DND-41 (cell line): ENCODE data around the gene TTC19.

Experiments used
- ATAC-seq: fragments of 200-7000 bp; cut with Tn5 transposase; 3 replicates; pipeline ENCODE4 v1.9.1; 2021; ENCODE audit warnings: low read depth; ENCODE audit not compliant: insufficient read depth
- DNase-seq: peaks from one replicate; pipeline ENCODE4 v3.0.0-alpha.2; 2020
- H2AFZ ChIP-seq: 2 replicates; pipeline ENCODE4 v1.6.0; 2012; ENCODE audit warnings: low read depth, low read length
- H3K27ac ChIP-seq: 2 replicates; pipeline ENCODE4 v1.5.1; 2012; ENCODE audit warnings: low read length, inconsistent platforms
- H3K27me3 ChIP-seq: fragments of 200-600 bp; sonication (generic); 2 replicates; pipeline ENCODE4 v1.6.0; 2012; ENCODE audit warnings: low read length, mild to moderate bottlenecking, inconsistent platforms; ENCODE audit not compliant: insufficient read depth, poor library complexity
- H3K36me3 ChIP-seq: 2 replicates; pipeline ENCODE4 v1.5.1; 2012; ENCODE audit warnings: low read length, inconsistent platforms; ENCODE audit not compliant: insufficient read depth
- H3K4me1 ChIP-seq: 2 replicates; pipeline ENCODE4 v1.5.1; 2012; ENCODE audit warnings: mild to moderate bottlenecking, low read length; ENCODE audit not compliant: insufficient read depth
- H3K4me2 ChIP-seq: 2 replicates; pipeline ENCODE4 v1.6.0; 2012; ENCODE audit warnings: mild to moderate bottlenecking, moderate library complexity, low read length, inconsistent platforms; ENCODE audit not compliant: insufficient read depth
- H3K4me3 ChIP-seq, 2 experiments: fragments of 200-600 bp in 1 of 2; shearing (Covaris generic) in 1 of 2; 2 replicates each; pipeline ENCODE4 v1.5.1; 2012 to 2016; ENCODE audit warnings: inconsistent platforms in 2 of 2, low read length in 2 of 2, mild to moderate bottlenecking in 2 of 2, low read depth in 1 of 2, moderate library complexity in 1 of 2
- H3K79me2 ChIP-seq: 2 replicates; pipeline ENCODE4 v1.6.0; 2012; ENCODE audit warnings: low read length, inconsistent platforms; ENCODE audit not compliant: insufficient read depth
- H3K9ac ChIP-seq: 2 replicates; pipeline ENCODE4 v1.6.0; 2012; ENCODE audit warnings: low read depth, mild to moderate bottlenecking, inconsistent platforms, low read length, moderate library complexity
- H3K9me3 ChIP-seq: 2 replicates; pipeline ENCODE4 v1.5.1; 2012; ENCODE audit warnings: low read length, moderate library complexity, mild to moderate bottlenecking, inconsistent platforms; ENCODE audit not compliant: insufficient read depth, severe bottlenecking
- H4K20me1 ChIP-seq: 2 replicates; pipeline ENCODE4 v1.6.0; 2012; ENCODE audit warnings: low read length; ENCODE audit not compliant: insufficient read depth
- CTCF ChIP-seq: IDR thresholded peaks from 2 replicates; pipeline ENCODE4 v1.5.1; 2012; ENCODE audit warnings: borderline replicate concordance, low read length, moderate library complexity, mild to moderate bottlenecking; ENCODE audit not compliant: poor library complexity, severe bottlenecking; ENCODE audit errors: extremely low read depth
- EZH2 ChIP-seq: IDR thresholded peaks from 3 replicates; pipeline ENCODE4 v1.6.1; 2012; ENCODE audit warnings: borderline replicate concordance, low read depth, mild to moderate bottlenecking, moderate library complexity, low read length, inconsistent platforms; ENCODE audit not compliant: severe bottlenecking

The TTC19 gene

GRCh38 chr17:16013943-16014407 lies 14.4 kb downstream of the TTC19 start:
- H3K79me2 ChIP-seq = peaks cover 46% of the 10 kb centered on the region
- no peak overlapping the region for H3K4me3 ChIP-seq
- no peak overlapping the region for H3K27ac ChIP-seq
- no peak overlapping the region for H2AFZ ChIP-seq
- TF ChIP-seq CTCF (peak; percentile 14), EZH2 (no peak)
- no peaks in the 10 kb centered on the region for H3K9me3 ChIP-seq
- H3K36me3 ChIP-seq = peaks cover 69% of the 10 kb centered on the region
- no peaks in the 10 kb centered on the region for H3K4me1 ChIP-seq
- ATAC-seq = no peak
- no peak overlapping the region for H3K9ac ChIP-seq
- no peak for DNase-seq
- H3K4me2 ChIP-seq = no peak overlapping the region
- H3K27me3 ChIP-seq = no peaks in the 10 kb centered on the region
- H4K20me1 ChIP-seq = peaks cover 4% of the 10 kb centered on the region; the same call in 1 of the 2 replicates

- Histone ChIP-seq H3K9me3 (no peaks in the 10 kb centered on the region), H2AFZ (no peak overlapping the region), H3K4me2 (no peak overlapping the region), H3K9ac (no peak overlapping the region), H3K79me2 (peaks cover 60% of the 10 kb centered on the region), H4K20me1 (peaks cover 17% of the 10 kb centered on the region; the same call in 1 of the 2 replicates), H3K36me3 (peaks cover 76% of the 10 kb centered on the region), H3K4me3 (no peak overlapping the region), H3K27me3 (no peaks in the 10 kb centered on the region), H3K27ac (no peak overlapping the region), H3K4me1 (no peaks in the 10 kb centered on the region)
- 0 out of 3 replicates have a peak, but pooled peaks have one; percentile 19 for ATAC-seq
- TF ChIP-seq CTCF (no peak), EZH2 (no peak)
- no peak for DNase-seq
Measured at GRCh38 chr17:16019347-16019746, 19.7 kb downstream of the TTC19 start.

GRCh38 chr17:16023881-16024280 lies 24.3 kb downstream of the TTC19 start:
- Histone ChIP-seq H3K79me2 (peaks cover 56% of the 10 kb centered on the region), H3K36me3 (peaks cover 90% of the 10 kb centered on the region), H3K4me2 (no peak overlapping the region), H3K4me3 (no peak overlapping the region), H3K4me1 (no peaks in the 10 kb centered on the region), H4K20me1 (peaks cover 17% of the 10 kb centered on the region; the same call in 1 of the 2 replicates), H3K27me3 (no peaks in the 10 kb centered on the region), H3K9ac (no peak overlapping the region), H3K27ac (no peak overlapping the region), H2AFZ (no peak overlapping the region), H3K9me3 (no peaks in the 10 kb centered on the region)
- no peak for TF ChIP-seq CTCF
- no peak for TF ChIP-seq EZH2
- ATAC-seq (no peak), DNase-seq (no peak)
